Amniotic stem cell (primary cell): Measurements from ENCODE around the gene SNRPD3.
A peak's percentile ranks its signal among the peaks of the same experiment; 100 is the strongest.
"Not testable (repeated sequence)": the region's sequence is repeated elsewhere in the genome, so short reads cannot be mapped to it uniquely, and the experiment has no call there.

Experiments
- DNase-seq: peaks from one replicate; lab custom pipeline; 2025; lab: John Stamatoyannopoulos, UW

SNRPD3 gene

GRCh38 chr22:24592058-24592850 is 36.5 kb downstream of the SNRPD3 start:
- DNase-seq: no peak

GRCh38 chr22:24592851-24593558 is 37.2 kb downstream of the SNRPD3 start, which contains the start of gene LRRC75B:
Gene LRRC75B, minus strand, starts transcription at chr22:24593073. Its CDS starts 34 bp downstream, at chr22:24593039.
- peak; percentile 60 for DNase-seq

- DNase-seq: not testable (repeated sequence)
Observed at GRCh38 chr22:24593559-24593835, 37.7 kb downstream of the SNRPD3 start.

GRCh38 chr22:24593836-24594568 is 38.2 kb downstream of the SNRPD3 start:
- DNase-seq: no peak

- DNase-seq: no peak
Observed at GRCh38 chr22:24594569-24595120, 38.8 kb downstream of the SNRPD3 start.

GRCh38 chr22:24595228-24595627 is 39.4 kb downstream of the SNRPD3 start:
- no peak for DNase-seq

GRCh38 chr22:24595863-24596262 is 40.1 kb downstream of the SNRPD3 start:
- no peak for DNase-seq

- not testable (repeated sequence) for DNase-seq
Observed at GRCh38 chr22:24597076-24597475, 41.3 kb downstream of the SNRPD3 start.

- DNase-seq: no peak
Observed at GRCh38 chr22:24599514-24599913, 43.7 kb downstream of the SNRPD3 start.

- not testable (repeated sequence) for DNase-seq
Observed at GRCh38 chr22:24599958-24600715, 44.3 kb downstream of the SNRPD3 start.

- no peak for DNase-seq
Observed at GRCh38 chr22:24601217-24602104, 45.7 kb downstream of the SNRPD3 start.

- DNase-seq: not testable (repeated sequence)
Observed at GRCh38 chr22:24602105-24602749, 46.4 kb downstream of the SNRPD3 start.

GRCh38 chr22:24602847-24603769 is 47.3 kb downstream of the SNRPD3 start, which contains the start of gene GGT1:
Gene GGT1, plus strand, starts transcription at chr22:24603193. Its CDS starts 7,889 bp downstream, at chr22:24611082.
- not testable (repeated sequence) for DNase-seq

GRCh38 chr22:24603770-24604629 is 48.2 kb downstream of the SNRPD3 start:
- not testable (repeated sequence) for DNase-seq

GRCh38 chr22:24606340-24606739 is 50.5 kb downstream of the SNRPD3 start:
- not testable (repeated sequence) for DNase-seq

GRCh38 chr22:24607429-24607983 is 51.7 kb downstream of the SNRPD3 start:
- not testable (repeated sequence) for DNase-seq

- not testable (repeated sequence) for DNase-seq
Observed at GRCh38 chr22:24608327-24608726, 52.5 kb downstream of the SNRPD3 start.
